Cardiac atrium fibroblast (primary cell): Measurements from ENCODE around the gene HSPA13. TPM values are rescaled to one million over a fixed set of nuclear protein-coding genes. Genes with fewer than 3 reads are reported as not detected.

Experiments used
- total RNA-seq: library from RNA; depleted of rRNA; stranded (reverse); fragments of >200 nt; gene quantifications from 2 replicates; pipeline ENCODE4 v1.2.3, GENCODE V29; 2015

Gene HSPA13
- total RNA-seq = 38.8 and 39.2 TPM in 2 replicates

DNA sequence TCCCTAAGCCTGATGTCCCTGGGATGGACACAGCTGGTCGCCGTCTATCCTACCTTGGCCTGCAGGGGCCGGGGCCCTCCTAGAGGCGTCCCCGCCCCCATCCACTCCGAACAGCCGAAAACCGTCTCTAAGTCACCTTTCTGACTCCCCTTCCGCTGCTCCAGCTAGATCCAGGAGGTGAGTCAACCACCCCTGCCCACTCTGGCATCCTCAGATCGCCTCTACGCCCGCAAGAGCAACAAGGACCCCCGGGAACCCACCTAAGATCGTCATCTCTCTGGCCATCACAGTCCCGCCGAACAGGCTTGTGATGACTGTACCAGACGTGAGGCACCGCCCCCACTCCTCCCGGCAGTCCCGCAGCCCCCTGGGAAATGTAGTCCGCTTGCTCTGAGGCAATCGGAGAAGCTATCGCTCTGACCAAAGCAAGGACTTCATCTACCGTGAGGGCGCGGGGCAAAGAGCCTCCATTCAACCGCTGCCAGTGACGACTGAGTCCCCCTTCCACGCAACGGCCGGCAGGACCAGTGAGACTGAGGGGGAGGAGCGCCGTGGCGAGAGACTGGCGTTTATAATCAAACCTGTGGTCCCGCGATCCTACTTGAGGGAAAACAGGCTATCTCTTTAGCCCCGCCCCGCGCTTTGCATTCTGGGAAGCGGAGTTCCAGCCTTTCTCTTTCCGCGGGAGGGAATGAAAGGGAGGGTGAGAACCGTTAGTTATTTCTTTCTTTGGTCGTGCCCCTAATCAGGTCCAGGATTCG, at the start of gene HSPA13:
Gene HSPA13 (minus strand): TSS at position 312 of the 761 bp plus-strand sequence. CDS start 27 bp downstream, at position 285.

Other genes starting within 250 kb of the HSPA13 start
- not detected in 2 replicates for gene LIPI, start 172.2 kb downstream of the HSPA13 start, total RNA-seq
- not detected in 2 replicates for gene RBM11, start 167.0 kb downstream of the HSPA13 start, total RNA-seq
- 0.54 TPM in 1 of 2 replicates, not detected in the other for gene SAMSN1, start 163.2 kb upstream of the HSPA13 start, total RNA-seq